OCI-LY1 (cell line): Measurements from ENCODE around the gene GALNT18.

Experiments used
- CTCF ChIP-seq: fragments of 200-600 bp; sonication (generic), shearing (Covaris generic); IDR thresholded peaks from 2 replicates; pipeline ENCODE4 v1.5.1; 2017; ENCODE audit warnings: mild to moderate bottlenecking, antibody characterized with exemption, low read length, moderate library complexity, mixed read lengths
- EZH2 ChIP-seq: fragments of 200-600 bp; sonication (generic), shearing (Covaris generic); IDR thresholded peaks from 2 replicates; pipeline ENCODE4 v1.8.0; 2017; ENCODE audit warnings: borderline replicate concordance, mixed run types, mild to moderate bottlenecking, antibody characterized with exemption, low read length, moderate library complexity, mixed read lengths

DNA sequence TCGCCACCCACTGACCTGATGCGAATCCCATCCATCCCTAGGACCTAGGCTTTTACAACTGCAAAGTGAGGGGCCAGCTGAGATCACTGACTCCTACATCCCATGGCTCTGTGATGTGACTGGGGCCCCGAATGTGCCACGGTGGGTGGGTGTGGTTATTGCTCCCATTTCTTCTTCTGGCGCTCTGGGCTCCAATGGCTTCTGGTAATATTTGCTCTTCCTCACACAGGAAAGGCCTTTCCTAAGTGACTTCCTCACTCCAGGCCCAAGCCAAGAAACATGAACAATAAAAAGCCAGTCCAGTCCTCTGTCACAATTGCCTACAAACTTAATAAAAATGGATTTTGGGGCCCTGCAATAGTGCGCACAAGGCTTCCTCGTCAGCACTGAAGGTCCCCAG lies 78.1 kb downstream of the GALNT18 start:
- TF ChIP-seq EZH2 (no peak), CTCF (no peak)
